Stimulated activated CD8-positive, alpha-beta memory T cell treated with anti-CD3 and anti-CD28 coated beads, Interleukin-7, amount 100 ng/mL, for 24 hours (primary cell): ENCODE data around the gene SNX24.

ENCODE experiments used
- DNase-seq: peaks from one replicate; pipeline ENCODE4 v3.0.0-alpha.2; 2020; ENCODE audit warnings: low read depth

SNX24 gene

DNA sequence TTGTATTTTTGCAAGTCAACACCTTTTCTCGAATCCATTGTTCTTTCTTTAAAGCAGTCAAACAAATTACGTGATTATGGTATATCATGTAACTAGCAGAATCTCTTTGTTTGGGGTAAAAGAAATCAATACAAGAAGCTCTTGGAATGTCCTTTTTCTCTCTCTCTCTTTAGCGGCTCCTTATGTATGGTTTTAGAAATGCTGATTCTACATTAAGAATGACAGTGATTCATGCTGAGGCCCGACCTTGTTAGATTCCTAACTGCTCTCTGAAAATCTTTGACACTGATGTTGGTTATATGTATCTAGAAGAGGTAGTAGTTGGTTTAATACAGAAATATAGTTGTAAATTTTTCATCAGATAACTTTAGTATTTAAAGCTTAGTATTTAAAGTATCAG, 76.4 kb downstream of the SNX24 start:
- no peak for DNase-seq

DNA sequence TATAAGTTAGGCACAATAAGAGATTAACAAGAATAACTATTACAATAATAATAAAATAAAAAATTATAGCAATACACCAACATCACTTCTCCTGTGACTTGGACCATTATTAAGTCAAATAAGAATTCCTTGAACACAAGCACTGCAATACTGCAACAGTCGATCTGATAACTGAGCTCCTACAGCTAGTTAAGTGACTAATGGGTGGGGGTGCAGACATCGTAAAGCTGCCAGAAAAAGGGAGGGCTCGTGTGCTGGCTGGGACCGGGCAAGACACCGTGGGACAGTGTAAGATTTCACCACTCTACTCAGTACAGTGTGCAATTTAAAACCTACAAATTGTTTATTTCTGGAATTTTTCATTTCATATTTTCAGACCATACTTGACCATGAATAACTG, 78.8 kb downstream of the SNX24 start:
- no peak for DNase-seq

DNA sequence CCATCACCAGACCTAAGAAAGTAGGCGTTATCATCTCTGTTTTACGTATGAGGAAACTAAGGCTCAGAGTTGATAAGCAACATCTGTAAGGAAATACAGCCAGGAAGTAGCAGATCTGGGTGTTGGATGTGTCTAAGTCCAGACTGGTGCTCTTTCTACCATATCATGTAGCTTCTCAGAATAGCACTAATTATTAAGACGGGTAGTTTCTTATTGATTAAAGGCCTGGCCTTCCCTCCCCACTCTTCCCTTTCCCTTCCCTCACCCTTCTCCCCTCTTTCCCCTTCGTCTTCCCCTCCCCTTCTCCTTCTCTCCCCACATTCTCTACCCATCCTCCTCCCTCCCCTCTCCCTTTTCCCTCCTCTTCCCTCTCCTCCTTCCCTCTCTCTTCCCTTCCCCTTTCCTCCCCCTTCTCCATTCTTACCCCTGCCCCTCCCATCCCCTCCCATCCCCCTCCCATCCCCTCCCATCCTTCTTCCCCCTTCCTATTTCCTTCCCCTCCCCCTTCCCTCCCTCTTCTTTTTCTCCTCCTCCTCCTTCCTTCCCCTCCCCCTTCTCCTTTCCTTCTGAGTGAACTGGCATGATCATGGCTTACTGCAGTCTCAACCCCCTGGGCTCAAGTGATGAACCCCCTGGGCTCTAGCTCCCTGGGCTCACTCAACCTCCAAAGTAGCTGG, 79.4 kb downstream of the SNX24 start:
- no peak for DNase-seq

DNA sequence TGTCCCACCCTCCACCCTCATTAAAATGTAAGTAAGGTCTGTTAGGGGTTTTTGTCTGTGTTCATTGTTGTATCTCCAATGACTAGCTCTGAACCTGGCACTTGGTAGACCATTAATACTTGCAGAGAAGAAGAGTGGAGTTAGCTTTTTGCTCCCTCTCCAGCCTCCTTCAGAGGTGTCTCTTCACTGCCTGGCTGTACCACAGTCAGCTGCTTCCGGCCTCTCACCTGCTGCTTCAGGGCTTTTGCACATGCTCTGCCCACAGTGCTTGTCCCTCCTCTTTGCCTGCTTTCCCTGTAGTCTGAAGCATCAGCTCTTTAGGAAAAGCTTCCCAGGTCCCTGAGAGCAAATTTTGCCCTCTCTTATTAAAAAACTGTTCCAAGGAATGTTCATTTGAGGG, 83.6 kb downstream of the SNX24 start:
- DNase-seq = no peak

GRCh38 chr5:122929980-122930379, 84.6 kb downstream of the SNX24 start:
- no peak for DNase-seq

DNA sequence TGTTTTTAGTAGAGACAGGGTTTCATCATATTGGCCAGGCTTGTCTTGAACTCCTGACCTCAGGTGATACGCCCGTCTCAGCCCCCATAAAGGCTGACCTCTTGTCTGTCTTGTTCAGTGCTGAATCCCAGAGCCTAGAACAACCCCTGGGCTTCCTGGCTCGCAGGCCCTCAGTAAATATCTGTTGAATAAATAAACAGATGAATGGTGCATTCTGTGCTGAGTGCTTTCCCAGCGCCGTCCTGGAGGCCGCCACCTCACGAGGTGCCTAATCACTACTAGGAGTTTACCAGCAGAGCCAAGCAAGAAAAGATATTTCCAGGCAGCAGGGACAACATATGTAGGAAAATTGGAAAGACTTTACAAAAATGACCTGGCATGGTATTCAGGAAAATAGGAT, 88.5 kb downstream of the SNX24 start:
- no peak for DNase-seq

DNA sequence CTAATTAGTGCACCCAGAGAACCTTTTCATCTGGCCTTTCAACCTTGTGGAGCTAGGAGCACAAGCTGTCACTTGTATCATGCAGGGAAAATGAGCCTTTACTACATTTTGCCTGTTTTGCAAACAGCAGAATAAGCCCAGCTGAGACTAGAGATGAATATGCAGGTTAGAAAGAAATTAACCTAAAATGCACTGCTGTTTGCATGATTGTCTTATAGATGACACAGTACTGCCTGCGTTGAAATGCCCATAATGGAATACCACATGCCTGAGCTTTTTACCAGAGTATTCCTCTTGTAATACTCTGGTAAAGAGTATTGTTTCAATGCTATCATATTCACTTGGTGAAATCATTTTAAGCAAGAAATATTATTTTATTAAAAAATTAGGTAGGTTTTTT, 90.7 kb downstream of the SNX24 start:
- DNase-seq = no peak

DNA sequence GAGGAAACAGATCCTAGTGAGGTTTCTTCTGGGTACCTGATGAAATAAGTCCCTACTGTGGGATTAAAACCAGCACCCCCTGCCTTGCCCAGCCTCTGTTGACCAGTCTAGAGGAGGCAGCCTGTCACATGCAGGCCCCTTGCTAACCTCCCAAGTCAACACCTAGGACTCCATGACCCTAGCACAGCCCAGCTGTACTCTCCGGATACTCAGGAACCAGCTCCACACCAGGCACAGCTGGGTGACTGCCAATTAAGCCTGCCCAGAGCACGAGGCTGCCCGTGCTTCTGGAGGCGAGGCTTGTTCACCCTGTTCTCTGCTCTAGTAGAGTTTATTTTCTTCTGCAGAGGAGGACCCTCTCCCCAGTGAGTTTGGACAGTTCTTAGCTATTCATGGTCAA, 92.5 kb downstream of the SNX24 start:
- DNase-seq = no peak

DNA sequence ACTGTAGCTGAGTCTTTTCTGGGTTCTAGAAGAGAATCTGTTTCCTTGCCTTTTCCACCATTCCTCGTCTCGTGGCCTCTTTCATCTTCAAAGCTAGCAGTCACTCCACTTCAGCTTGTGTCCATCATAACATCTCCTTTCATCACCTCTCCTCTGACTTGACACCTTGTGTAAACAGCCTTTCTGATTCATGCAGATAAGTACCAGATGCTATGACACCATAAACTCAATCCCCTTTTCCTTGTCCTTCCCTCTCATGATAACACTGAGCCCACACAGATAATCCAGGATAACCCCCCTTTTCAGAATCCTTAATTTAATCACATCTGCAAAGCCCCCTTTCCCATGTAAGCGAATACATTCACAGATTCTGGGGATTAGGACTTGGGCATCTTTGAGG, 95.5 kb downstream of the SNX24 start:
- no peak for DNase-seq

DNA sequence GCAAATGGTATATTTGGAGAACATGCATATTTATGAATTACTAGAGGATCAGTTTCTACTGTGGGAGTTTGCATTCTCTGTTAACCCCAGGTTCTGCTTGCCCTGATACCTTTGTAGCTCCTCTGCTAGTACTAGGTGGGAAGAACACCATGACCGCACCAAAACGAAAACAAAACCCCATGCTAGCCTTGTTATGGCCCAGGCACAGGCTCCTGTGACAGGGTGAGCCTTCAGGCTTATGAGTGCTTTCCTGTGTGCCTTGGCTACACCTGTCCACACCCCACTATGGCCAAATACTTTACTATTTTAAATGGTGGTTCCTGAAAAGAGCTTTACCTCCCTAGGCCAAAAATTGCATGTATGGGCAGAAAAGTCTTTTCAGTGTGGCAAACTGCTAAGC, 96.3 kb downstream of the SNX24 start:
- DNase-seq = no peak

GRCh38 chr5:122942164-122942914, 96.9 kb downstream of the SNX24 start:
- no peak for DNase-seq

DNA sequence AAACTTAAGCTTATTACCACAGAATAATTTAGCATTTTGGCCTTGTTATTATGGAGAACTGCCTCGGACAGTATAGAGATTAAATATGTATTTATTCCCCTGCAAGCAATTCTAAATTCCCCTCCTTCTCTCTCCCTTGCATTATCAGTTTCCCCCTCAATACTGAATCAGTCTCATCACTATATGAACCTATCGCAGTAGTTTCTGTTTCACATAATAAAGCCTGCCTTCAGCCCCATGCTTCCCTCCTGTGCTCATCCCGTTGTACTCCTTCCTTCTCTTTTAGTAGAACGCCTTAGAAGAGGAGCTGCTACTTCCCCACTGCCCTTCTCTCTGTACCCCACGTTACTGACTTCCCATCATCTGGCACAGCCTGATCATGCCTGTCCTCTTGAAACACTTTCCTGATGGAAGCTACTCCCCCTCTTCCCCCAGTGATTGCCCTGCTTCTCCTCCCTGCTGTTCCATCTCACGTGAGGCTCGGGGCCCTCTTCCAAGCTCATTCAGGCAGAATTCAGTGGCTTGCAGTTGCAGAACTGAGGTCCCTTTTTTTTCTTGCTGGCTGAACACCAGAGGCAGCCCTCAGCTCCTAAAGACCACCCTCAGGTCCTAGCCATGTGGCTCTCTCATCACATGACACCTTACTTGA, 97.8 kb downstream of the SNX24 start:
- no peak for DNase-seq

DNA sequence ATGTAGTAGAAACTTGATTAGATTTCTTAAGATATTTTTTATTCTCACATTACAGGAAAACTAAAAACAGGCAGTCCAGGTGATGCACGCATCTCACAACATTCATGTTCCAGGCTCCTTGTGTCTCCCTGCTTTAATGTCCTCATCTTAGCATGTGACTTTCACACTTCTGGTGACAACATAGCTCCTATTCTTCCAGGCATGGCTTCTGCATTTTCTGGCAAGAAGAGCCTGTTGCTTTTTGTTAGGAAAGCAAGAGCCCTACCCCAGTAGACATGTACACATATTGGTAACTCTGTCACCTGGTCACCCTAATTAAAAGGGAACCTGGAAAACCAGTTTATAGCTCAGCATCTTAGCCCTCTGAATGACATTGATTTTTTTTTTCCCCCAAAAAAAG, 98.6 kb downstream of the SNX24 start:
- no peak for DNase-seq

- DNase-seq = no peak
Measured at GRCh38 chr5:122947372-122947771, 102.0 kb downstream of the SNX24 start.

GRCh38 chr5:122947772-122948171, 102.4 kb downstream of the SNX24 start:
- DNase-seq = no peak

GRCh38 chr5:122948319-122948718, 102.9 kb downstream of the SNX24 start:
- DNase-seq = no peak

- no peak for DNase-seq
Measured at GRCh38 chr5:122951658-122952057, 106.2 kb downstream of the SNX24 start.

- DNase-seq = no peak
Measured at GRCh38 chr5:122954719-122955118, 109.3 kb downstream of the SNX24 start.

- no peak for DNase-seq
Measured at GRCh38 chr5:122957457-122957856, 112.0 kb downstream of the SNX24 start.

DNA sequence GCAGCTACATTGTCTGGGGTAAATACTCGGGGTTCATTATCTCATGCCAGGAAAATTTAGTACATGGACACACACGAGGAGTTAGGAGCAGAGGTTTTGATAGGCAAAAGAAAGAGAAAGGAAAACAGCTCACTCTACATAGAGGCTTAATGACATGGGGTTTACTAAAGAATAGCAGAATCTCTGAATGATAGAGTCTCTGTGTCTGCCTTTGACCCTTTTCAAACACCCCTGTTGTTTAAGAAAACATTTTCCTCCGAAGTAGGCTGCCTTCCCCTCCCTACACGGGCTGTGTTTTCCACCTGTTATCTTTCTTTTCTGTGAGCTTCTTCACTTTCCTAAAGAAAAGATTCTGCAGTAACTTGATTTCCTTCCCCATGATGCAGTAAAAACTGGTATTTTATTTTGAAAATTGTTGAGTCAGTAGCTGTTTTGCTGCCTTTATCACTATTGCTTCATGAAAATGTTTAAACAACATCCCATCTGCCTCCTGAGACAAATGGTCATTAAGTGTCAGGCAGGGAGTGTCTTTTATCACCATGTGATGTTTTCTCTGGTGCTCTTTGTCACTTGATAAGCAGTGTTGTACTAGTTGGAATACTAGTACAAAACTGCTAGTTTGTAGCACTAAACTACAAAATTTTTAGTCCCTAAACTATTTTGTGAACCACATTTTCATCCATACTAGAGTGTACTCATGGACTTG, 114.5 kb downstream of the SNX24 start:
- no peak for DNase-seq

DNA sequence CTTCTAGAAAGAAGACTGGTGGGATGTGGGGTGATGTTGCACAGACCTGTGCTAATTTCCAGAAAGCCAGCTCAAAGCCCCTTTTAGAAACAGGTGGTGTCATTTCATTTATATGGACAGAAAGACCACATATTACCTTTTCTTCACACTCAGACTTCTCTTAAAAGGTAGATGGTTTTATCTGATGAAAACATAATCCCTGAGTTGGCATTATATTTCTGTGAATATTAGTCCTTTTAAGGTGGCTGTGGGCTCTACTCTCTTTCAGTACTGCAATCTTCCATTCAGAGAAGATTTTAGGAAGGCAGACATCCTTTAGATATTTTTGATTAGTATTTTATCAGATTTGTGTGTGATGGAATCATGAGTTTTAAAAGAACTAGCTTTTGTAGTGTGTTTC, 117.9 kb downstream of the SNX24 start:
- DNase-seq = no peak

- DNase-seq = no peak
Measured at GRCh38 chr5:122965111-122965510, 119.7 kb downstream of the SNX24 start.

GRCh38 chr5:122967085-122967484, 121.7 kb downstream of the SNX24 start:
- DNase-seq = no peak
